ENCODE data around the gene NTHL1. TPM values are rescaled to one million over a fixed set of nuclear protein-coding genes. Genes with fewer than 3 reads are reported as not detected.

The NTHL1 gene
- total RNA-seq, 1 donor from 2014 or later: 13.6 TPM

GRCh38 chr16:2043667-2044451 is 3.8 kb downstream of the NTHL1 start:
- no peak overlapping the region for H3K27ac ChIP-seq (ENCODE audit: low read depth, low read length)
- peaks cover 45 to 72% (median 63%) of the 10 kb centered on the region in 3 donors for H3K4me1 ChIP-seq (ENCODE audit: control insufficient read depth in 3 of 3, insufficient read depth in 3 of 3, low read length in 3 of 3)
- no peaks in the 10 kb centered on the region for H3K27me3 ChIP-seq (ENCODE audit: control insufficient read depth in 3 of 3, insufficient read depth in 3 of 3, low read length in 3 of 3)
- H3K9me3 ChIP-seq (ENCODE audit: control insufficient read depth in 3 of 3, low read length in 3 of 3): no peaks in the 10 kb centered on the region
- H3K36me3 ChIP-seq (ENCODE audit: control insufficient read depth in 3 of 3, insufficient read depth in 3 of 3, low read length in 3 of 3): peaks cover 0 to 3% (median 3%) of the 10 kb centered on the region in 3 donors
- no peak overlapping the region for H3K4me3 ChIP-seq (ENCODE audit: low read length in 3 of 3)
- H3K9ac ChIP-seq (ENCODE audit: low read depth in 1 of 3, low read length in 3 of 3): peak overlapping the region in 1 of 3 donors; percentile 45

- no peaks in the 10 kb centered on the region for H3K27me3 ChIP-seq (ENCODE audit: control insufficient read depth in 3 of 3, insufficient read depth in 3 of 3, low read length in 3 of 3)
- peaks cover 41 to 70% (median 62%) of the 10 kb centered on the region in 3 donors for H3K4me1 ChIP-seq (ENCODE audit: control insufficient read depth in 3 of 3, insufficient read depth in 3 of 3, low read length in 3 of 3)
- no peak overlapping the region for H3K27ac ChIP-seq (ENCODE audit: low read depth, low read length)
- H3K9ac ChIP-seq (ENCODE audit: low read depth in 1 of 3, low read length in 3 of 3): no peak overlapping the region
- H3K36me3 ChIP-seq (ENCODE audit: control insufficient read depth in 3 of 3, insufficient read depth in 3 of 3, low read length in 3 of 3): peaks cover 0 to 3% (median 3%) of the 10 kb centered on the region in 3 donors
- no peaks in the 10 kb centered on the region for H3K9me3 ChIP-seq (ENCODE audit: control insufficient read depth in 3 of 3, low read length in 3 of 3)
- no peak overlapping the region for H3K4me3 ChIP-seq (ENCODE audit: low read length in 3 of 3)
Observed at GRCh38 chr16:2042986-2043666, 4.5 kb downstream of the NTHL1 start.

- peaks cover 0 to 7% (median 5%) of the 10 kb centered on the region in 3 donors for H3K36me3 ChIP-seq (ENCODE audit: control insufficient read depth in 3 of 3, insufficient read depth in 3 of 3, low read length in 3 of 3)
- H3K4me1 ChIP-seq (ENCODE audit: control insufficient read depth in 3 of 3, insufficient read depth in 3 of 3, low read length in 3 of 3): peaks cover 49 to 74% (median 68%) of the 10 kb centered on the region in 3 donors
- no peak overlapping the region for H3K4me3 ChIP-seq (ENCODE audit: low read length in 3 of 3)
- no peak overlapping the region for H3K27ac ChIP-seq (ENCODE audit: low read depth, low read length)
- no peaks in the 10 kb centered on the region for H3K9me3 ChIP-seq (ENCODE audit: control insufficient read depth in 3 of 3, low read length in 3 of 3)
- peak overlapping the region in 1 of 3 donors; percentile 1 for H3K9ac ChIP-seq (ENCODE audit: low read depth in 1 of 3, low read length in 3 of 3)
- no peaks in the 10 kb centered on the region for H3K27me3 ChIP-seq (ENCODE audit: control insufficient read depth in 3 of 3, insufficient read depth in 3 of 3, low read length in 3 of 3)
Observed at GRCh38 chr16:2042171-2042985, 5.3 kb downstream of the NTHL1 start.

GRCh38 chr16:2040787-2041522 is 6.7 kb downstream of the NTHL1 start:
- Histone ChIP-seq H3K27ac (ENCODE audit: low read depth, low read length) (peak overlapping the region; percentile 68), H3K4me3 (ENCODE audit: low read length in 3 of 3) (no peak overlapping the region), H3K4me1 (ENCODE audit: control insufficient read depth in 3 of 3, insufficient read depth in 3 of 3, low read length in 3 of 3) (peaks cover 45 to 76% (median 69%) of the 10 kb centered on the region in 3 donors), H3K36me3 (ENCODE audit: control insufficient read depth in 3 of 3, insufficient read depth in 3 of 3, low read length in 3 of 3) (peaks cover 0 to 13% (median 8%) of the 10 kb centered on the region in 3 donors), H3K27me3 (ENCODE audit: control insufficient read depth in 3 of 3, insufficient read depth in 3 of 3, low read length in 3 of 3) (no peaks in the 10 kb centered on the region), H3K9ac (ENCODE audit: low read depth in 1 of 3, low read length in 3 of 3) (peak overlapping the region in 2 of 3 donors; percentile 47 to 66), H3K9me3 (ENCODE audit: control insufficient read depth in 3 of 3, low read length in 3 of 3) (no peaks in the 10 kb centered on the region)

- Histone ChIP-seq H3K36me3 (ENCODE audit: control insufficient read depth in 3 of 3, insufficient read depth in 3 of 3, low read length in 3 of 3) (peaks cover 0 to 13% (median 5%) of the 10 kb centered on the region in 3 donors), H3K4me1 (ENCODE audit: control insufficient read depth in 3 of 3, insufficient read depth in 3 of 3, low read length in 3 of 3) (peaks cover 44 to 79% (median 72%) of the 10 kb centered on the region in 3 donors), H3K4me3 (ENCODE audit: low read length in 3 of 3) (peak overlapping the region in 1 of 3 donors; percentile 22), H3K27me3 (ENCODE audit: control insufficient read depth in 3 of 3, insufficient read depth in 3 of 3, low read length in 3 of 3) (no peaks in the 10 kb centered on the region), H3K9me3 (ENCODE audit: control insufficient read depth in 3 of 3, low read length in 3 of 3) (no peaks in the 10 kb centered on the region), H3K27ac (ENCODE audit: low read depth, low read length) (peak overlapping the region; percentile 68), H3K9ac (ENCODE audit: low read depth in 1 of 3, low read length in 3 of 3) (peak overlapping the region in 2 of 3 donors; percentile 32 to 66)
Observed at GRCh38 chr16:2040041-2040786, 7.4 kb downstream of the NTHL1 start.

GRCh38 chr16:2039274-2040031 is 8.2 kb downstream of the NTHL1 start:
- Histone ChIP-seq H3K27me3 (ENCODE audit: control insufficient read depth in 3 of 3, insufficient read depth in 3 of 3, low read length in 3 of 3) (no peaks in the 10 kb centered on the region), H3K4me1 (ENCODE audit: control insufficient read depth in 3 of 3, insufficient read depth in 3 of 3, low read length in 3 of 3) (peaks cover 50 to 84% (median 78%) of the 10 kb centered on the region in 3 donors), H3K27ac (ENCODE audit: low read depth, low read length) (peak overlapping the region; percentile 79), H3K9me3 (ENCODE audit: control insufficient read depth in 3 of 3, low read length in 3 of 3) (no peaks in the 10 kb centered on the region), H3K36me3 (ENCODE audit: control insufficient read depth in 3 of 3, insufficient read depth in 3 of 3, low read length in 3 of 3) (peaks cover 0 to 13% (median 5%) of the 10 kb centered on the region in 3 donors), H3K4me3 (ENCODE audit: low read length in 3 of 3) (peak overlapping the region in 1 of 3 donors; percentile 56), H3K9ac (ENCODE audit: low read depth in 1 of 3, low read length in 3 of 3) (peak overlapping the region in 2 of 3 donors; percentile 43 to 64)

- peak overlapping the region in 1 of 3 donors; percentile 56 for H3K4me3 ChIP-seq (ENCODE audit: low read length in 3 of 3)
- H3K9me3 ChIP-seq (ENCODE audit: control insufficient read depth in 3 of 3, low read length in 3 of 3): no peaks in the 10 kb centered on the region
- H3K27ac ChIP-seq (ENCODE audit: low read depth, low read length): peak overlapping the region; percentile 79
- peaks cover 0 to 13% (median 5%) of the 10 kb centered on the region in 3 donors for H3K36me3 ChIP-seq (ENCODE audit: control insufficient read depth in 3 of 3, insufficient read depth in 3 of 3, low read length in 3 of 3)
- H3K9ac ChIP-seq (ENCODE audit: low read depth in 1 of 3, low read length in 3 of 3): peak overlapping the region in 2 of 3 donors; percentile 43 to 64
- H3K4me1 ChIP-seq (ENCODE audit: control insufficient read depth in 3 of 3, insufficient read depth in 3 of 3, low read length in 3 of 3): peaks cover 53 to 84% (median 79%) of the 10 kb centered on the region in 3 donors
- no peaks in the 10 kb centered on the region for H3K27me3 ChIP-seq (ENCODE audit: control insufficient read depth in 3 of 3, insufficient read depth in 3 of 3, low read length in 3 of 3)
Observed at GRCh38 chr16:2038382-2039231, 9.0 kb downstream of the NTHL1 start.

All from skeletal muscle tissue (tissue), 4 donors.